NCI-H510A treated with DMSO at 0.1 percent for 48 hours (cell line): ENCODE data around the gene RASL10B.

Experiments
- DNase-seq: peaks from one replicate; lab custom pipeline; 2025; lab: John Stamatoyannopoulos, UW

The RASL10B gene

GRCh38 chr17:35717475-35717874 lies 14.0 kb upstream of the RASL10B start:
- no peak for DNase-seq

DNA sequence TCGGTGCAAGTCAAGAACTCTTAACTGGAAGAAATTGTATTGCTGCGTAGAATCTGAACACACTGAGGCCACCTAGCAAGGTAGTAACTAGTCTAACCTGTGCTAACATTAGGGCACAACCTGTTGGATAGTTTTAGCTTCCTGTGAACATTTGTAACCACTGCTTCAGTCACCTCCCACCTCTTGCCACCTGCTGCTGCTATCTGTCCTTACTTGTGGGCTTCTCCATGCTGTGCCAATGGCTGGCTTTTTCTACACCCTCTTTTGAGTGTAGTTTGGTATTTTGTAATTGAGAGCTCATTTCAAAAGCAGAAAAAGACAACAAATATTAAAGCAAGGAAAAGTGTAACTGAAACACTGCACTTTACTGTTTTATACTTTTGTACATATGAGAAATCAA lies 7.7 kb upstream of the RASL10B start:
- DNase-seq = no peak

DNA sequence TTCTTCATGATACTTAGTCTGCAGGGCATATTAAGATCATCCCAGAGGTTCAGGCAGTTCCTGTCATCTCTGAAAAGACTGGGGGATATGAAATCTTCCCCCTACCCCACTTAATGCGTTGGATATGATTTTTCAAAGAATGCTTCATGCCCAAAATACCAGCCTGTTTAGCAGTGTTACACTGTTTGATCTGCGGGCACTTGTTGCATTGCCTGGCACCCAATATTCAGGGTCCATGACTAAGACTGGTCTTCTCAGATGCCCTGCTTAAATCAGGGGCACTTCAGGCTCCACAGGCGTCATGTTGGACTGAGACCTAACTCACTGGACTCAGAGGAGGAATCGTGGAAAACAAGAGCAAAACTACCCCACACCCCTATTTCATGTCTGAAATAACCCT lies 6.4 kb upstream of the RASL10B start:
- DNase-seq = no peak

GRCh38 chr17:35725802-35726126 lies 5.7 kb upstream of the RASL10B start:
- no peak for DNase-seq

DNA sequence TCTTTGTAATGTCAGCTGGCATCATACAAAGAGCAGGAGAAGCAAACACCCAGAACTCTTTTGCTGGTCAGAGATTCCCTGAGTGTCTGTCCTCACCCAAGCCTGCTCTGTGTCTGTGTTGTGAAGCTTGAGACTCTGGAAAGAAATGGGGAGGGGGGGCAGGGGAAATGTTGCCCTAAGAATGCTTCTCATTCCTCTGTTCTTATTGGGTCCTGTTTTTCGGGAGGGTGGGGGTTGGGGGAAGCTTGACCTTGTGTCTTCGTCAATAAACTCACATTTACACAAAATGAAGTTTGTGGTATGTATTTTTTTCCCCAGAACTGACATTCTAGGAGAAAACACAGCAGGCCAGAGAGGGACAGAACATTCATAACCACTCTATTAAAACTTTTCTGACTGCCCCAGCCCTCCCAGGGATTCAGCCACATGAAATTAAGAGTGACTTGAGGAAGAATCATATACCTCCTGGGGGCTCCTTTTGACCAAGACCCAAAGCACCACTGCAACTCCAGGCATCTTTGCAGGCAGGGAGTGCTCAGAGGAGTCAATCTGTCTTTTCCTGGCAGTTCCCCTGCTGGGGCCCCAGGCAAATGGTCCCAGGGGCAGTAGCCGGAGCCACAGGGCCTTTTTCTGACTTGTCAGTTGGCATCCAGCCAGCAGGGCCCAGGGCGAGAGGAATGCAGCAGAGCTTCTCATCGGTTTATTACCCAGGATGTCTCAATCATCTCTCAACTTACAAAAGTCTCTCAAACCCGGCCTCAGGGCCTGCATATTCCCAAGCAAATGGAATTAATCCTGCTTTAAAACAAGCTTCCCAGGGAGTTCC lies 5.1 kb upstream of the RASL10B start:
- DNase-seq = peak; percentile 15

- no peak for DNase-seq
Measured at GRCh38 chr17:35726953-35727460, 4.4 kb upstream of the RASL10B start.

- DNase-seq = no peak
Measured at GRCh38 chr17:35727635-35728034, 3.8 kb upstream of the RASL10B start.

- DNase-seq = no peak
Measured at GRCh38 chr17:35728551-35728950, 2.9 kb upstream of the RASL10B start.

- DNase-seq = no peak
Measured at GRCh38 chr17:35729405-35729833, 2.0 kb upstream of the RASL10B start.

DNA sequence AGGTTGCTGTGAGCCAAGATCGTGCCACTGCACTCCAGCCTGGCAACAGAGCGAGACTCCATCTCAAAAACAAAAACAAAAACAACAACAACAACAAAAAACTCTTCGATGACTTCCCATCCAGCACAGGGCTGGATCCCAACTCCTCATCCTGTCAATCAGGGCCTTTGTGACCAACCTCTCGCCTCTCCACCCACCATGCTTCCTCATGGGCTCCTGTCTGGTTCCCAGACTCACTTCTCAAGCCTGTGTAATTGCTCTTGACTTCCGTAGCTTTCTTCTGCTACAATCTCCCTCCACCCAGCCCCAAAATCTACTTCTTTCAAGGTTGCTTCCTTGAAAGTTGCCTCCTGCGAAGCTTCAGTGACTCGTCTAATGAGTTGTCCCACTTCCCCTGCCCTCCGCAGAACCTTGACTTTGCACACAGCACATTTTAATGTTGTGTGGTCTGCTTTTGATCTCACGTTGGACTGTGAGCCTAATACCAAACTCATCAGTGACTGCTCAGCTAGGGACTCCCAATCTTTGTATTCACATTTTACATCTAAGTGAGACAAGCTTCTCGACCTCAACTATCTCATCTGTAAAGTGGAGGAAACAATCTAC lies 936 bp upstream of the RASL10B start:
- DNase-seq = no peak

DNA sequence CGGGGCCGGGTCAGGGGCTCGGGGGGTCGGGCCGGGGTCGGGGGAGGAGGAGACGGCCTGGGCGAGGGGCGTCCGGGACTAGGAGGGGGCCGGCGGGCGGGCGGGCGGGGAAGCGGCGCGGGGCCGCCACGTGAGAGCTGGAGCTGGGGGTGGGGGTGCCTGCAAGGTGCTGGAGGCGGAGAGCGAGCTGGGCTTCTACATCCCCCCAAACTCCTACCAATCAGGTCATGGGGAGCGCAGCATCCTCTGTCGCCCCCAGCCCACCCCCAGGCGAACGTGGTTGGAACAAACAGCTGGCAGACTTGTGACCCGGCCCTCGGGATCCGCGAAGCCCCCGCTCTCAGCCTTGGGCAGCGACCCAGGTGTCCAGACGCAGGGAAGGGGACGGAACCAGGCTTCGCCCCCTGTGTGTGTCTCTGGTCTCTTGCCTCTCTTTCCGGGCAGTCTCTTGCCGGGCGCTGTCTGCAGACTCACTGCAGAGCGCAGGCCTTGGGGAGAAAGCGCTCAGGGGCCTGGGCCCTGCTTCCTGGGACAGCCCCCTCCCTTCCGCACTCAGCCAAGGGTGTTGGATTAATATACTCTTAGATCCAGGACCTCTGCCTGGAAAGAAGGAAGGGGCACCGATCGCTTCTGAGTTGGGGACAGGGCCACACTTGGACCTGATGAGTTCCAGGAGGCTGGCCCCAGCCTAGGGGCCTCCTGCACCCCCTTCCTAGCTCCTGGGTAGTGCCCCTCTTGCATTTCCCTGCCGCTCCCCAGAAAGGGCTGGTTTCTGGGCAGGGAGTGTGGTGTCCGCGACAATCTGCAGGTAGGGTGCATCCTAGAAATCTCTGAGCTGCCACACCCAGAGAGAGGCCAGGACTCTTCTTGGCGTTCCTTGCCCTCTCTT lies 722 bp downstream of the RASL10B start:
- no peak for DNase-seq

DNA sequence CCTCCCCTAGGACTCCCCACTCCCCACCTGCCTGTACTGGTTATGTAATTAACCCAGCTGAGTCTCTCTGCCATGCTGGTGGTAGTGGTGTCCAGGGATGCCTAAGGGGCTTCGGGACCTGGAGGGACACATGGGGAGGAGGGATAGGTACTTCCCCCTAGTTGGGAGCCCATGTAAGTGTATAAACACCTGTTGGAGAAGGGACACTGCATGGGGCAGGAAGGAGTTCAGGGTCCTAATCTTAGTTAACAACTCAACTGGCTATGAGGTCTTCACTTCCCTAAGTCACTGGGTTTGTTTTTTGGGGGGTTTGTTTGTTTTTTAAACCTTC lies 1.3 kb downstream of the RASL10B start:
- DNase-seq = no peak

GRCh38 chr17:35733366-35733765 lies 1.9 kb downstream of the RASL10B start:
- DNase-seq = no peak

DNA sequence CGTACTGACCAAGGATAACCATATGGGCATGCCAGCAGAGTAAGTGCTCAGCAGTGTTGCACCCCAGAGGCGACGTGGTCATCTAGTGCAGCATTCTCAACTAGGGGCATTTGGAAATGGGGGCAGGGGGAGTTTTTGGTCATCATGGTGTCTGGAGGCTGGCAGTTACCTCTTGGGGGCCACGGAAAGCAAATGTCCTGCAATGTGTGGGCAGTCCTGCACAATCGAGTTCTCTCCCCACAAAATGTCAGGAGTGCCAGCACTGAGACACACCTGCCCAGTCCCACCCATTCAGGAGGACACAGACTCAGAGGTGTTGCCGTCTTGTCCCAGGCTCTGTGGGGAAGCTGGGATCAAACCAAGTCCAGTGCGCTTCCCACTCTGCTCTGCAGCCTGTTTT lies 3.0 kb downstream of the RASL10B start:
- DNase-seq = no peak

DNA sequence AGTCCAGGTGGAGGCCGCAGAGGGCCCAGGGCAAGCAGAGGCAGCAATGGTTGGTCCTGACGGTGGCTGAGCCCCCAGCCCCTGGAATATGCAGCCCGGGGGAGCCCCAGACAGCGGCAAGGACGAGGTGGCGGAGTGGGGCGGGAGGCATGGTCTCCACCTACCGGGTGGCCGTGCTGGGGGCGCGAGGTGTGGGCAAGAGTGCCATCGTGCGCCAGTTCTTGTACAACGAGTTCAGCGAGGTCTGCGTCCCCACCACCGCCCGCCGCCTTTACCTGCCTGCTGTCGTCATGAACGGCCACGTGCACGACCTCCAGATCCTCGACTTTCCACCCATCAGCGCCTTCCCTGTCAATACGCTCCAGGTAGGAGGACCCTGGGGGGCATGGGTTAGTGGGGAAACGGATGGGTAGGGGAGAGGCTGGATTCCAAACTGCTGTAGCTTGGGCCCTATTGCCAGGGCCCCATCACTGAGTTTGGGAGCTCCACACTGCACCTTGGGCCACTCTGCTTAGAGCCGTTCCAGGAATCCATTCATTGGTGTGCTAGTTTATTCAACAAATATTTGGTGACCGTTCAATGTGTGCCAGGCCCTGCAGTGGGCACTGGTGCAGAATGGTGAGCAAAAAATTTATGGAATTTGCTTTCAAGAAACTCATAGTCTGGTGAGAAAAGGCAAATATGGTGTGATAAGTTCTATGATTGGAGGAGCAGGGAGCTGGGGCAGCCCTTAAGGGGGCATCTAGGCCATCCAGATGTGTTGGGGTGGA lies 3.8 kb downstream of the RASL10B start:
- DNase-seq = no peak

- DNase-seq = no peak
Measured at GRCh38 chr17:35736236-35736635, 4.8 kb downstream of the RASL10B start.

GRCh38 chr17:35738519-35739133 lies 7.2 kb downstream of the RASL10B start:
- no peak for DNase-seq

DNA sequence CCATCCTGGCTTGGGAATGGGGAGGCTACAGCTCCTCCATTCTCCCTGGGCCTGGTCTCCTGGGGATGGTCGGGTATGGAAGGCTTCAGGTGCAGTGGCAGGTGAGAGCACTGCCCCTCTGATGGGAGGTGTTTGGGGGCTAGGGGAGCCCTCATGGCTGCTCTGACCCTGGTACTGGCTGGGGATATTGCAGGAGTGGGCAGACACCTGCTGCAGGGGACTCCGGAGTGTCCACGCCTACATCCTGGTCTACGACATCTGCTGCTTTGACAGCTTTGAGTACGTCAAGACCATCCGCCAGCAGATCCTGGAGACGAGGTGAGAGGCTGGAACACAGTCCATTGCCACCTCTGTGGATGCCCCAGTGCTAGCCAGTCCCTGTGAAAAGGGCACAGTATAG lies 8.8 kb downstream of the RASL10B start:
- no peak for DNase-seq

DNA sequence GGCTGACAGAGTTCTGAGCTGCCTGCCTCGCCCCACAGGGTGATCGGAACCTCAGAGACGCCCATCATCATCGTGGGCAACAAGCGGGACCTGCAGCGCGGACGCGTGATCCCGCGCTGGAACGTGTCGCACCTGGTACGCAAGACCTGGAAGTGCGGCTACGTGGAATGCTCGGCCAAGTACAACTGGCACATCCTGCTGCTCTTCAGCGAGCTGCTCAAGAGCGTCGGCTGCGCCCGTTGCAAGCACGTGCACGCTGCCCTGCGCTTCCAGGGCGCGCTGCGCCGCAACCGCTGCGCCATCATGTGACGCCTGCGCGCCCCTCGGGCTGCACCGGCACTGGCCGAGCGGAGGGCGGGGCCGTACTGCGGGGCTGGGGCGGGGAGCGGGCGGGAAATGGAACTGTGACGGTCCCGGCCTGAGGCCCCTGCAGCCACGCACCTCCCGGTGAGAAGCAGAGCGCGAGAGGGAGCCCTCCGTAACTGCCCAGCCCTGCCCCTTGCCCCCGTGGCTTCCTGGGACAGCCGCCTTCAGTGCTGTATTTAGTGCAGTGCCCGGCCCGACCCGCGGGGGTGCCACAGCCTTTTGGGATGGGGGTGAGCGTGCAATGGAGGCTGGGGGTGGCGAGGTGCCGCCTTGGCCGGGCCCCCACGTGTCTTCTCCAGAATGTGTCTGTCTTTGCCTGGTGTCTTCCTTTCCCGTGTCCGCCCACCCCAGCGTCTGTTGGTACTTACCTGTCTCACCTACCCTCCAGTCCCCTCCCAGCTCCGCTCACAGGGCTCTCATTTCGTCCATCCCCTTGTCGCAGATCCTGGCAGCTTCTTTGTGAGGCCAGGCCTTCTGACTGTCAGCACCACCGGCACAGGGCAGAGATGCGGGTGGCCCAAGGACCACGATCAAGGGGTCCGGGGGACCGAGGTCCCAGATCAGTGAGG lies 9.8 kb downstream of the RASL10B start:
- DNase-seq = no peak

GRCh38 chr17:35742496-35742895 lies 11.1 kb downstream of the RASL10B start:
- no peak for DNase-seq
